Right lobe of liver (tissue), 4 donors: ENCODE data around the gene ATXN2.

Source experiments
- CTCF ChIP-seq, 4 donors: fragments of 200-600 bp in 3 of 4; fragments of 450-650 bp in 1 of 4; IDR thresholded peaks; one replicate each; pipeline versions ENCODE4 v1.5.1 to v1.8.0; 2016 to 2022; ENCODE audit warnings: antibody characterized with exemption in 4 of 4, mild to moderate bottlenecking in 2 of 4
- POLR2A ChIP-seq: fragments of 450-650 bp; IDR thresholded peaks from one replicate; pipeline ENCODE4 v1.6.1; 2017; ENCODE audit warnings: antibody characterized with exemption, mild to moderate bottlenecking
- donor health status: DM: no; HTN: no; CAD: no.
- donor health status: DM: no; HTN: no; CAD: no.
- donor health status: DM: no; HTN: yes; CAD: no.

- no peak for TF ChIP-seq CTCF (IDR thresholded peaks at IDR 0.05)
- no peak for TF ChIP-seq POLR2A
Measured at GRCh38 chr12:111506260-111506659, 92.9 kb downstream of the ATXN2 start.
